RWPE1 (cell line): Measurements from ENCODE around the gene PPP1R9B.

Experiments
- CTCF ChIA-PET: fragments of 350-600 bp; sonication (Branson Sonifier 250); formaldehyde crosslinking; extraction: SDS; loops from one replicate; lab custom pipeline; 2021; lab: Yijun Ruan, JAX
- POLR2A ChIA-PET: fragments of 400-600 bp; formaldehyde crosslinking; extraction: SDS; loops from one replicate; lab custom pipeline; 2020; ENCODE audit warnings: antibody characterized with exemption; ENCODE audit not compliant: low non-redundant PET; lab: Yijun Ruan, JAX
- DNase-seq: peaks from one replicate; pipeline ENCODE4 v3.0.0; 2012; ENCODE audit warnings: low spot score
- H3K27ac ChIP-seq: fragments of 450-650 bp; 2 replicates; pipeline ENCODE4 v1.5.1; 2017
- CTCF ChIP-seq: fragments of 450-650 bp; conservative IDR thresholded peaks from 2 replicates; pipeline ENCODE4 v1.5.1; 2017; ENCODE audit warnings: low read depth, mild to moderate bottlenecking

The PPP1R9B gene

DNA sequence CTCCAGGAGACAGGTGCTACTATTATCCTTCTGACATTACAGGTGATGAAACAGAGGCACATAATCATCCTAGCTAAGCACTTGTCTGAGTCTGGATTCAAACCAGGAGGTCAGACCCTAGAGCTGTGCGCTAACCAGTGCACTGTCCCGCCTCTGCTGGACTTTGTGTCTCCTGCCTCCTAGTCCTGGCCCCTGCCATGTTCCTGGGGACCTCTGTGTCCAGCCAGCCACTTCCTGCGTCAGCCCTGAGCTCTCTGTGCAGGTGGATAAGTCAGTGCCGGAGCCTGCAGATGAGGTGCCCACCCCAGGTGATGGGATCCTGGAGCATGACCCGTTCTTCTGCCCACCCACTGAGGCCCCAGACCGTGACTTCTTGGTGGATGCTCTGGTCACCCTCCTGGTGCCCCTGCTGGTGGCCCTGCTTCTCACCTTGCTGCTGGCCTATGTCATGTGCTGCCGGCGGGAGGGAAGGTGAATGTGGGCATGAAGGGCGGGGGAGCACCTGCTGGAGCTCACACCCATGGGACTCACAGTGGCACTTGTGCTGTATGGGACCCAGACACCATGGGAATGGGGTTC, 19.5 kb upstream of the PPP1R9B start:
- POLR2A ChIA-PET, result interaction anchor here (0.6 kb wide), 1 partner anchor 17 kb away, joined by 3 read pairs; no protein-coding TSS in a partner anchor
- H3K27ac ChIP-seq, result peak overlapping the region; percentile 33
- no peak for TF ChIP-seq CTCF
- DNase-seq, result no peak
- CTCF ChIA-PET, result interaction anchor here (0.6 to 2.0 kb wide), 25 partner anchors 8 to 327 kb away, joined by 3 to 35 read pairs (median 4); partner anchors contain the start of genes COL1A1 and TMEM92

DNA sequence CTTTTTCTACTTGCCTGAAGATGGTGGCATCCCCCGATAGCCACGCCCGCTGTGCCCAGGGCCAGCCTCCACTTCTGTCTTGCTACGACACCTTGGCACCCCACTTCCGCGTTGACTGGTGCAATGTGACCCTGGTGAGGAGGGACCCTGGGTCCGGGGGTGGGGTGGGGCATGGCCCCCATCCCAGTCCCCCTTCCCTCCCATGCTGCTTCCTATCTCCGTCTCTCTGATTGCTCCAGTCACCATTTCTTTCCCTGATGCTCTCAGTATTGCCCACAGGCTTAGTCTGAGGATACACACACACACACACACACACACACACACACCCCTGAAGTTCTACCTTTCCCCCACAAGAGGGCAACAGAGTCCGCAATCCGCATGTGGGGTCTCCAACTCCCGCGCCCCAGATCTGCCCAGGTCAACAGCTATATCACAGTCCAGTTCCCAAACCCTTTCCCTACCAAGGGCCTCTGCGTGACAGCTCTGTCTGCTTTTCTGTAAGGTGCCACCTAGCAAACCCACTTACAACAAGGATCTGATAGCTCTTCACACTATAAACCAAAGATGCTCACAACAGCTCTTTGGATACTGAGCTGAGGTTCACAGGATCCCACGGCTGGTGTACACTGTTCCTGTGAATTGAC, 18.8 kb upstream of the PPP1R9B start:
- TF ChIP-seq CTCF, result peak; percentile 95
- DNase-seq, result peak; percentile 57
- peak overlapping the region; percentile 33; the same call in 1 of the 2 replicates for H3K27ac ChIP-seq
- ChIA-PET POLR2A (interaction anchor here (0.6 kb wide), 1 partner anchor 18 kb away, joined by 3 read pairs; no protein-coding TSS in a partner anchor), CTCF (interaction anchor here (0.6 to 2.0 kb wide), 24 partner anchors 8 to 310 kb away, joined by 3 to 35 read pairs (median 4); partner anchors contain the start of genes COL1A1 and TMEM92)

DNA sequence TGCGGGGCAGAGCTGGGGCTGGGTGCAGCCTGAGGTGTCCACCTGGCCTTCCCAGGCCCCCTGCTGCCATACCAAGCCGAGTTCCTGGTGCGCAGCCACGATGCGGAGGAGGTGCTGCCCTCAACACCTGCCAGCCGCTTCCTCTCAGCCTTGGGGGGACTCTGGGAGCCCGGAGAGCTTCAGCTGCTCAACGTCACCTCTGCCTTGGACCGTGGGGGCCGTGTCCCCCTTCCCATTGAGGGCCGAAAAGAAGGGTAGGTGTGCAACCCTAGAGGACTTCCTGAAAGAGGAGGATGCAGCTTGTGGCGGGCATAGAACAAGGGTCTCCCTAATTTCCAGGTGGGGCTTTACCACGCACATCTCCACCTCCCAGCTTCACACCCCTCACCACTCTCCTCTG, 17.8 kb upstream of the PPP1R9B start:
- no peak for DNase-seq
- TF ChIP-seq CTCF, result no peak
- ChIA-PET CTCF (interaction anchor here (0.6 to 0.7 kb wide), 3 partner anchors 129 to 397 kb away, joined by 3 read pairs; no protein-coding TSS in a partner anchor), POLR2A (no interaction called here)
- H3K27ac ChIP-seq, result no peak overlapping the region; the same call in 1 of the 2 replicates

- no peak for DNase-seq
- POLR2A ChIA-PET, result no interaction called here
- peak overlapping the region; percentile 8; the same call in 1 of the 2 replicates for H3K27ac ChIP-seq
Observed at GRCh38 chr17:50167371-50167770, 16.9 kb upstream of the PPP1R9B start.

DNA sequence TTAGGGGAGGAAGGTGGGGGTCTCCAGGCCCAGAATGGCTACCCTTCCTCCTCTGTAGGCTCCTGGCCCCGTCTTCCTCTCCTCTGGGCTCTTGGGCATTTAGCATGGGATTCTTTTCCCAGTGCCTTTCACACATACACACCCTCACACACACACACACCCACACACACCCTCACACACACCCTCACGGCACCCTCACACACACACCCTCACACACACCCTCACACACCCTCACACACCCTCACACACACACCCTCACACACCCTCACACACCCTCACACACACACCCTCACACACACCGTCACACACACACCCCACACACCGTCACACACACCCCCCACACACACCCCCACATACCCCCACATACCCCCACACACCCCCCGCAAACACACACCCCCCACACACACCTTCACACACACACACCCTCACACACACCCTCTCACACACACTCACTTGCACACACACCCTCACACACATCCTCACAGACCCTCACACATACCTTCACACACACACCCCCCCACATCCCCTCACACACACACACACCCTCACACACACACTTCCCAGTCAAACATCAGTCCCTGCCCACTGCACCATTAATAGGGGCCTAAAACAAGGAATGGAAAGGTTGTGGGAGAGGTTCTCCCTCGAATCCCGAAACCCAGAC, 16.2 kb upstream of the PPP1R9B start:
- POLR2A ChIA-PET, result interaction anchor here (0.6 kb wide), 1 partner anchor 284 kb away, joined by 8 read pairs; no protein-coding TSS in a partner anchor
- no peak for TF ChIP-seq CTCF
- peak overlapping the region; percentile 56 for H3K27ac ChIP-seq
- CTCF ChIA-PET, result interaction anchor here (0.9 kb wide), 1 partner anchor 131 kb away, joined by 4 read pairs; no protein-coding TSS in a partner anchor
- no peak for DNase-seq

More at GRCh38 chr17:50167371-50167770, 16.9 kb upstream of the PPP1R9B start:
- TF ChIP-seq CTCF, result no peak
- CTCF ChIA-PET, result no interaction called here
